Measurements from ENCODE around the gene ELAVL4.

- TF ChIP-seq POLR2A (IDR thresholded peaks at IDR 0.05) (no peak), CTCF (IDR thresholded peaks at IDR 0.05) (no peak)
Measured at GRCh38 chr1:50135716-50136115, 27.0 kb downstream of the ELAVL4 start.
